Activated T-cell treated with anti-CD3 and anti-CD28 coated beads for 4 hours (primary cell): ENCODE results near the gene BRI3.

Experiments
- DNase-seq: peaks from one replicate; pipeline ENCODE4 v3.0.0-alpha.2; 2020

The BRI3 gene

GRCh38 chr7:98254516-98254915 is 27.0 kb upstream of the BRI3 start:
- no peak for DNase-seq

- DNase-seq: no peak
Measured at GRCh38 chr7:98254951-98255610, 26.4 kb upstream of the BRI3 start.

- DNase-seq: no peak
Measured at GRCh38 chr7:98256431-98256830, 25.1 kb upstream of the BRI3 start.

GRCh38 chr7:98257701-98258100 is 23.8 kb upstream of the BRI3 start:
- DNase-seq: no peak

GRCh38 chr7:98265841-98266271 is 15.6 kb upstream of the BRI3 start:
- DNase-seq: no peak

- no peak for DNase-seq
Measured at GRCh38 chr7:98266840-98267239, 14.6 kb upstream of the BRI3 start.

- DNase-seq: no peak
Measured at GRCh38 chr7:98267303-98267702, 14.2 kb upstream of the BRI3 start.

- DNase-seq: no peak
Measured at GRCh38 chr7:98276241-98276761, 5.2 kb upstream of the BRI3 start.

GRCh38 chr7:98278408-98278807 is 3.1 kb upstream of the BRI3 start:
- no peak for DNase-seq

- no peak for DNase-seq
Measured at GRCh38 chr7:98278936-98279335, 2.5 kb upstream of the BRI3 start.

GRCh38 chr7:98280296-98280695 is 1.2 kb upstream of the BRI3 start:
- DNase-seq: no peak

GRCh38 chr7:98281757-98282606 is 496 bp downstream of the BRI3 start:
- DNase-seq: no peak

- no peak for DNase-seq
Measured at GRCh38 chr7:98282703-98283102, 1.2 kb downstream of the BRI3 start.

GRCh38 chr7:98283127-98283886 is 1.8 kb downstream of the BRI3 start:
- DNase-seq: no peak

GRCh38 chr7:98283887-98284222 is 2.4 kb downstream of the BRI3 start:
- no peak for DNase-seq

- DNase-seq: no peak
Measured at GRCh38 chr7:98284335-98285036, 3.0 kb downstream of the BRI3 start.

GRCh38 chr7:98285157-98286092 is 3.9 kb downstream of the BRI3 start:
- no peak for DNase-seq

- no peak for DNase-seq
Measured at GRCh38 chr7:98286093-98286539, 4.6 kb downstream of the BRI3 start.

- DNase-seq: no peak
Measured at GRCh38 chr7:98286701-98287485, 5.4 kb downstream of the BRI3 start.

GRCh38 chr7:98287486-98287959 is 6.0 kb downstream of the BRI3 start:
- no peak for DNase-seq
